NB4 (cell line): ENCODE results near the gene NFS1.

Experiments used
- MYC ChIP-seq: IDR thresholded peaks from 2 replicates; pipeline ENCODE4 v1.6.1; 2011; ENCODE audit warnings: low read depth, low read length
- POLR2A ChIP-seq: IDR thresholded peaks from 2 replicates; pipeline ENCODE4 v1.6.1; 2011; ENCODE audit warnings: mild to moderate bottlenecking; ENCODE audit not compliant: insufficient read length; ENCODE audit errors: extremely low read depth
- TF ChIP-seq, protein P1 (sequence below): IDR thresholded peaks from one replicate; pipeline ENCODE4 v1.5.1; 2012; ENCODE audit warnings: low read depth, low read length
- TF ChIP-seq, protein P2 (sequence below): IDR thresholded peaks from 2 replicates; pipeline ENCODE4 v1.6.1; 2011; ENCODE audit warnings: low read depth, low read length

DNA sequence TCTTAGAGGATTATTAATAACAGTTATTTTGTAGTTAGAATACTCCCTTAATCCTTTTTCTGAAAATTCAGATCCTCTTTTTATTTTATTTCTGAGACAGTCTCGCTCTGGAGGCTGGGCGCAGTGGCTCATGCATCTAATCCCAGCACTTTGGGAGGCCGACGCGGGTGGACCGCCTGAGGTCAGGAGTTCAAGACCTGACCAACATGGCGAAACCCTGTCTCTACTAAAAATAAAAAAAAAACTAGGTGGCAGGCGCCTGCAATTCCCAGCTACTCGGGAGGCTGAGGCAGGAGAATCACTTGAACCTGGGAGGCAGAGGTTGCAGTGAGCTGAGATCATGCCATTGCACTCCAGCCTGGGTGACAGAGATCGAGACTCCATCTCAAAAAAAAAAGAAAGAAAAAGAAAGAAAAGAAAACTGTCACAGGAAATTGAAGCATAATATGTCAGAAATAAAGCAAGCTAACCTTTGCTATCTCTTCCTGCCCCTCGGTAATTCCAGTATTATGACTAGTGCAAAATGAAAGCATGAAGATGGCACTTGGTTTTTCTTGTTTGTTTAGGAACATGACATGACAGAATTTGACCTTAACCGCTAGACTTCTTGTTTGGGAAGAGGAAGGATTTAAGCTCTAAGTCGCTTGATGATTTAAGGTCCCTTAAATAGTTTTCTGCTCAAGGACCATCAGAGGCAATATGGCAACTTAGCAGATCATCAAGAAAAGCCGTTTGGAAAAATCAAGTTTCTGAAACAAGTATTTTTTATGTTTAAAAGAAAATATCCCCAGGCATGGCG, 44.7 kb upstream of the NFS1 start:
- TF ChIP-seq POLR2A (no peak), MYC (no peak)
- TF ChIP-seq, protein P1, sequence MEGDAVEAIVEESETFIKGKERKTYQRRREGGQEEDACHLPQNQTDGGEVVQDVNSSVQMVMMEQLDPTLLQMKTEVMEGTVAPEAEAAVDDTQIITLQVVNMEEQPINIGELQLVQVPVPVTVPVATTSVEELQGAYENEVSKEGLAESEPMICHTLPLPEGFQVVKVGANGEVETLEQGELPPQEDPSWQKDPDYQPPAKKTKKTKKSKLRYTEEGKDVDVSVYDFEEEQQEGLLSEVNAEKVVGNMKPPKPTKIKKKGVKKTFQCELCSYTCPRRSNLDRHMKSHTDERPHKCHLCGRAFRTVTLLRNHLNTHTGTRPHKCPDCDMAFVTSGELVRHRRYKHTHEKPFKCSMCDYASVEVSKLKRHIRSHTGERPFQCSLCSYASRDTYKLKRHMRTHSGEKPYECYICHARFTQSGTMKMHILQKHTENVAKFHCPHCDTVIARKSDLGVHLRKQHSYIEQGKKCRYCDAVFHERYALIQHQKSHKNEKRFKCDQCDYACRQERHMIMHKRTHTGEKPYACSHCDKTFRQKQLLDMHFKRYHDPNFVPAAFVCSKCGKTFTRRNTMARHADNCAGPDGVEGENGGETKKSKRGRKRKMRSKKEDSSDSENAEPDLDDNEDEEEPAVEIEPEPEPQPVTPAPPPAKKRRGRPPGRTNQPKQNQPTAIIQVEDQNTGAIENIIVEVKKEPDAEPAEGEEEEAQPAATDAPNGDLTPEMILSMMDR, result no peak
- TF ChIP-seq, protein P2, sequence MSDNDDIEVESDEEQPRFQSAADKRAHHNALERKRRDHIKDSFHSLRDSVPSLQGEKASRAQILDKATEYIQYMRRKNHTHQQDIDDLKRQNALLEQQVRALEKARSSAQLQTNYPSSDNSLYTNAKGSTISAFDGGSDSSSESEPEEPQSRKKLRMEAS, result no peak
